ENCODE data around the gene TERT.

GRCh38 chr5:1259806-1260480, 34.9 kb downstream of the TERT start:
- TF ChIP-seq CTCF (IDR thresholded peaks at IDR 0.05) (no peak), POLR2A (IDR thresholded peaks at IDR 0.05) (no peak), EP300 (IDR thresholded peaks at IDR 0.05) (no peak), POLR2AphosphoS5 (IDR thresholded peaks at IDR 0.05) (no peak)

Measured in gastroesophageal sphincter (tissue), 3 donors.